NCI-H2227 (cell line): ENCODE measurements around the gene STAT1.

ENCODE experiments used
- DNase-seq: peaks from one replicate; lab custom pipeline; 2025; ENCODE audit not compliant: unreplicated experiment; lab: John Stamatoyannopoulos, UW

Gene STAT1

DNA sequence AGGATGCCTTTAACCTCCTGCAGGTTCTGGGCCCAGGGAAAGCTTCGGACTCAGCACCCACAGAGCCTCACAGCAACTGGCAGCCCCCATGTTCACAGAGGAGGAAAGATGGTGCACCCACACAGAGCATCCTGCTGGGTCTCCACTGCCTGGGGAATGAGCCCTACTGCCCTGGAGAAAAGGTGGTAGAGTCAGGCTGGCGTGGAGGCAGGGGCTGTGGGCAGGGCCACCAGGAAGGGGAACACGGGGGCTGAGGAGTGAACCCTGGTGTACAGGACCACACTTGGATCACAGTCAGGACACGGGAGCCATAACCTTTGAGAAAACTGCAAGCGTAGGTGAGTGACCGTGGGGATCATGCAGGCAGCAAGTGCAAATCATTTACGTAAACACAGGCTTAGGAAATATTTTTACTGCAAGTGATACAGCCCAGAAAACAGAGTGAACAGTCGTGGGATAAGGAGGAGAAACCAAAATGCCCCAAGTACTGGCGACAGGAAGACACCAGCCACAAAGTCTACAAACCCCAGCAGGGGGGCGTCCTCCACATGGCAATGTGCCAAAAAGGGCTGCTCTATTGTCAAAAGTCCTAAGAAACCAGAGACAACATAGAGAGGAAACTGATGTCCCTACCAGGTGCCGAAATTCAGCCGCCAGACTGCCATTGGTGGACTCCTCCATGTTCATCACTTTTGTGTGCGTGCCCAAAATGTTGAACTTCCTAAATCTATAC, 27.6 kb downstream of the STAT1 start:
- peak; percentile 19 for DNase-seq

- DNase-seq: no peak
These were observed 29.4 kb downstream of the STAT1 start for GRCh38 chr2:190984595-190984994.

- no peak for DNase-seq
These were observed 31.5 kb downstream of the STAT1 start for GRCh38 chr2:190982262-190983034.

- no peak for DNase-seq
These were observed 32.2 kb downstream of the STAT1 start for GRCh38 chr2:190981733-190982132.

DNA sequence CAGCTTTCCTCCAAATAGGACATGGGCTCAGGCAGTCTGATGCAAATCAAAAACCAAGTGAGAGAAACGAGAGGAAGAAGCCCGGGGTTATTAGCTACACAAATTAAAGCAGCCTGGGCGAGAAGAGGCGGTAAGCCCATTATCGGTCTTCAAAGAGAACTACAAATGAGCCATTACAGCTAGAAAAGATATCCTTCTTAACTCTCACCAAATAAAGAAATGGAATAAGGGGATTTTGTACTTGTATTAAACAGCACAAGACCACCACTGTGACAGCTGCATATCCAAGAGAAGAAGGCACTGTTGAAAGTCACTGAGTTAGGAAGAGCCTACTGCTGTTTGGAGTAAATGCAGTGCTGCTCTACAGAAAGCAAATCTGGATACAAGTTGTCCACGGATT, 32.6 kb downstream of the STAT1 start:
- no peak for DNase-seq

GRCh38 chr2:190980630-190981209, 33.3 kb downstream of the STAT1 start:
- DNase-seq: no peak

DNA sequence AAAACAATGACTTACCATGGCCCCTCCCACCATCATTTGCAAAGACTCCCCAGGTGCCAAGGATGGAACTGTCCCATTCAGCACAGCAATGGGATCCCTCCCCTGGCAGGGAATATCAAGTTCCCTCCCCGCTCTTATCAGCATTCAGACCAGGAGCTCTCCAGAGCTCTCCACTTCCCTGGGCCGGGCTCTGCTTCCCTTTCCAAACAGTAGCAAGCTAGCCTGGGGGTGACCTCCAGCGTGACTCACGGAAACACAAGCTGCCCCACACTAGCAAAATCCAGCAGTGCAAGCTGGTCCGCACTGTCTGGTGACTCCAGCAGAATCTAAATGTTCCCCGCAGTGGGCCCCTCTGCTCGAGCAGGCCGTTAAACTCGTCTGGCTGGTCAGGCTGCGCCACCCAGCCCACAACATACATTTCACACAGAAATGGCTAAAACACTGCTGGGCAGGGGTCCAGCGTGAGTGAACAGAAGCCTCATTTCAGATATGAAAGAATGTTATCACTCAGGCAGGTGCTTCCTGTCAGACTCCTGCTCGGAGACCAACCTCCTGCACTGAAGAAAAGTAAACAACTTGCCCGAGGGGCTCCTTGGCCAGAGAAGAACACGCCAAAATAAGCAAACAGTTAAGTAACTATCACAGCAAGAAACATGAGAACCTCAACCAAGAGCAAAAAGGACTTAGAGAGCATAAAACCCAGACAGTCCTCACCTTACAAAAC, 33.9 kb downstream of the STAT1 start:
- DNase-seq: no peak

- no peak for DNase-seq
These were observed 35.5 kb downstream of the STAT1 start for GRCh38 chr2:190978389-190979053.

DNA sequence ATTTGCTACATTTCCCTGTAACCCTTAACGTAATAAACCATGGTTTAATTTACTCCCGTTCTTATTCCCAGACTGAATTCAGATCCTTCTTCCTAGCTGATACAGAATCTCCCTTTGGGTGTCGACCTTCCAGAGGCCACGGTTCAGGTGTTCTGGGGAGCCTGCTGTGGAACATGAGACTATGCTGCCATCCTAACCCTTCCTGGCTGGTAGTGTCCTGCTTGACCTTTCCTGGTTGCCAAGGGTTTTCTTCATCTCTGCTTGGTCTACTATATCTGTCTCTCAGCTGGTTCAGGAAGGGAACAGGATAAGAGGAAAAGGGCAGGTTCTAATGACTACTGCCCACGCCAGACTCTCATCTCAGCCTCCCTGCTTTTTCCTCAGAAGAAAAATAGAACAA, 36.5 kb downstream of the STAT1 start:
- no peak for DNase-seq

- DNase-seq: no peak
These were observed 37.5 kb downstream of the STAT1 start for GRCh38 chr2:190976521-190976920.

DNA sequence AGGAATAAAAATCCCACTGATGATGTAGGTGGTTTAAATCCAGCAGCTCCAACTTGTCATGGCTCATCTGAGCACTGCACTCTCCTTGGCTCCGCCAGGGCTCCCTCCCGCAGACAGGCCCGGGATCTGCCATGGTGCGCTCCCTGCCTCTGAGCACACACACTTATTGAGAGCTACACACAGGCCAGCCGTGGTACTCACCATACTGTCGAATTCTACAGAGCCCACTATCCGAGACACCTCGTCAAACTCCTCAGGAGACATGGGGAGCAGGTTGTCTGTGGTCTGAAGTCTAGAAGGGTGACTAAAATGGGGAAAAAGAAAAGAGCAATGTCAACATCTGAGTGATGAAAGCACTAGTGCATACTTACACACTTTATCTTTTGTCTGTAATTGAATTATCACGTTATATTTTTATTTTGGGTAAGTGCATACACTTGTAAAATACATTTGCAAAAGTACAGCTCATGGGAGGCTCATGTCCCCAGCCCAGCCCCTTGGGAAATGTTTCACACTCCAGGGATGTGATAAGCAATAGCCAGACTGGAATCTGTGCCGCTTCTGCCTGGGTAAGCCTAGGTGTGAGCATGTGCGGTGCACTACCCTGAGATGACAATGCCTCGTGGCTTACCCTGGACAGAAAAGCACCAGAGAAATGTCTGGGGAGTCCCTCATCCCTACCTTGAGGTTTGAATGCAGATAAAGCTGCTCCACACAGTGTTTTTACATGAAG, 39.2 kb downstream of the STAT1 start:
- DNase-seq: no peak

GRCh38 chr2:190973726-190974628, 40.0 kb downstream of the STAT1 start:
- no peak for DNase-seq

DNA sequence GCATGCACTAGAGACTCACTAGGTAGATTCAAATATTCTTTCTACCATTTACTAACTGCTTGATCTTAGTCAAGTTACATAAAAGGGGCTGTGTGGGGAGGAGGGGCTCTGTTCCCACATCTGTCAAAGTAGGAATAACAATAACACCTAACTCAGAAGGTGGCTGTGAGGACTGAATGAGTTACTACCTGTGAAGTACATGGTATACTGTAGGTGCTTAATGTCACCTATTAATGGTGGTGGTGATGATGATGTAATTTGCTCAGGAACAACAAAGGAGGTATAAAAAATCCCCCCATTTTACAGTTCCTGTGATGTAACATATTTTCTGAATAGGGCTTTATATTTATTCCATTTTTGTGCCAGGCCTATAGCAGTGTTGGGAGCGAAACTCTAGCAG, 40.7 kb downstream of the STAT1 start:
- DNase-seq: no peak

- DNase-seq: no peak
These were observed 41.1 kb downstream of the STAT1 start for GRCh38 chr2:190972846-190973245.

DNA sequence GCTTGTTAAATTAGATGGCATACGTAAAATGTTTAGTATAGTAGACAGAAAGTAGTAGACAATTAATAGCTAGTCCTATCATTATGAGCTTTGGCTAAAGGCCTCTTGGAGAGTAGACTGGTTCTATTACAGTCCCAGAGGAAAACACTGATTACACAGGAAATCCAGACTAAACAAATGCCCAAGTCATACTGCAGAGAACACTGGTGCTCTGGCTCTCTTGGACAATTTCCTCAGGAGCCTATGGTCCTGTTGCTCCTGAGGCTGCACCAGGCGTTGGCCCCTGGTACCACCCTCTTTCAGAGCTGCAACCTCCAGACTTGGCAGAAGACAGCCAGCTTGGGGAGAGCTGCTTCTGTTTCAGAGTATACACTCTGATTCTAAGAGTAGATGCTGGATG, 41.8 kb downstream of the STAT1 start:
- no peak for DNase-seq

GRCh38 chr2:190970873-190971506, 43.0 kb downstream of the STAT1 start:
- no peak for DNase-seq

DNA sequence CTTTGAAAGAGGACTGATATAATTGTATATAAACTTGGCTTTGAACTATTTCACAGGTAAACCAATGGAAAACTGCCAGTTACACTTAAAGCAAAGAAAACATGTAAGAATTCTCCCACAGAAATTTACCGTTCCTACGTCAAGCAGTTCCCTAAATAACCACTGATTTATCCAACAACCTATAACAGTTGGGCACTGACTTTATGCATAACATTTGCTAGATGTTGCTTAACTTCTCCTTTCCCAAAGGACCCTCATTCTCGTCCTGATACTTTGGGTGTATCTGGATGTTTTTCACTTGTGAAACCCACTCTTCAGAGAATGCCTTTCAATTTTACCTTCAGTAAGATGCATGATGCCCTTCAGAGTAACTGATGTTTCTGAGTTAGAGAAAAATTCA, 43.8 kb downstream of the STAT1 start:
- DNase-seq: no peak

GRCh38 chr2:190968522-190968921, 45.4 kb downstream of the STAT1 start:
- no peak for DNase-seq
